NCI-H1930 (cell line): ENCODE measurements around the gene LCE1B.

Experiments
- DNase-seq, 2 experiments: peaks; one replicate each; lab custom pipeline; 2025; lab: John Stamatoyannopoulos, UW

LCE1B gene

GRCh38 chr1:152811671-152812070, at the start of gene LCE1B:
Gene LCE1B (plus strand): TSS chr1:152811971. CDS start chr1:152812447, 476 bp downstream.
- DNase-seq, result no peak

GRCh38 chr1:152768847-152769533, 42.8 kb upstream of the LCE1B start:
- no peak for DNase-seq

GRCh38 chr1:152770411-152770810, 41.4 kb upstream of the LCE1B start:
- no peak for DNase-seq

- DNase-seq, result no peak
These were observed 36.9 kb upstream of the LCE1B start, which contains the start of gene LCE1F for GRCh38 chr1:152774875-152775274. Gene LCE1F (plus strand): TSS chr1:152775140. CDS start chr1:152776372, 1,232 bp downstream.

- no peak for DNase-seq
These were observed 35.4 kb upstream of the LCE1B start for GRCh38 chr1:152776361-152776760.

- peak; percentile 11 to 24 for DNase-seq
These were observed 34.1 kb upstream of the LCE1B start for GRCh38 chr1:152777510-152778137.

- no peak for DNase-seq
These were observed 28.7 kb upstream of the LCE1B start for GRCh38 chr1:152783095-152783494.

- no peak for DNase-seq
These were observed 25.7 kb upstream of the LCE1B start, which contains the start of gene LCE1E for GRCh38 chr1:152786077-152786476. Gene LCE1E (plus strand): TSS chr1:152786257. CDS start chr1:152787300, 1,043 bp downstream.

GRCh38 chr1:152795686-152796085, 16.1 kb upstream of the LCE1B start:
- no peak for DNase-seq

GRCh38 chr1:152796421-152796820, 15.3 kb upstream of the LCE1B start, which contains the start of gene LCE1D:
Gene LCE1D (plus strand): TSS chr1:152796721. CDS start chr1:152797795, 1,074 bp downstream.
- DNase-seq, result no peak

- no peak for DNase-seq
These were observed 10.4 kb upstream of the LCE1B start for GRCh38 chr1:152801333-152801732.

GRCh38 chr1:152806576-152806975, 5.2 kb upstream of the LCE1B start, which contains the start of gene LCE1C:
Gene LCE1C (minus strand): TSS chr1:152806651. CDS start chr1:152805478, 1,173 bp downstream.
- no peak for DNase-seq

GRCh38 chr1:152811050-152811449, 721 bp upstream of the LCE1B start:
- DNase-seq, result no peak

- no peak for DNase-seq
These were observed 5.5 kb downstream of the LCE1B start for GRCh38 chr1:152817309-152817708.

GRCh38 chr1:152823294-152823693, 11.5 kb downstream of the LCE1B start:
- no peak for DNase-seq

- no peak for DNase-seq
These were observed 13.2 kb downstream of the LCE1B start for GRCh38 chr1:152824964-152825363.

- no peak for DNase-seq
These were observed 15.4 kb downstream of the LCE1B start, which contains the start of gene LCE1A for GRCh38 chr1:152827173-152827572. Gene LCE1A (plus strand): TSS chr1:152827473. CDS start chr1:152827473, 0 bp downstream.

- no peak for DNase-seq
These were observed 25.1 kb downstream of the LCE1B start for GRCh38 chr1:152836870-152837269.

- no peak for DNase-seq
These were observed 30.8 kb downstream of the LCE1B start, which contains the start of gene LCE6A for GRCh38 chr1:152842556-152842955. Gene LCE6A (plus strand): TSS chr1:152842856. CDS start chr1:152843521, 665 bp downstream.

GRCh38 chr1:152855661-152856060, 43.9 kb downstream of the LCE1B start:
- no peak for DNase-seq

- no peak for DNase-seq
These were observed 46.3 kb downstream of the LCE1B start for GRCh38 chr1:152858062-152858461.

- no peak for DNase-seq
These were observed 47.9 kb downstream of the LCE1B start, which contains the start of gene LCE7A for GRCh38 chr1:152859696-152860095. Gene LCE7A (plus strand): TSS chr1:152859996. CDS start chr1:152860698, 702 bp downstream.

- no peak for DNase-seq
These were observed 48.4 kb downstream of the LCE1B start for GRCh38 chr1:152860129-152860528.
